ENCODE measurements around the gene SH3GL1.

The SH3GL1 gene

GRCh38 chr19:4396949-4397783 is 3.2 kb downstream of the SH3GL1 start:
- DNase-seq (ENCODE audit: low spot score) = no peak

- no peak for DNase-seq (ENCODE audit: low spot score)
Observed at GRCh38 chr19:4393947-4394590, 6.3 kb downstream of the SH3GL1 start.

- peak; percentile 64 for DNase-seq (ENCODE audit: low spot score)
Observed at GRCh38 chr19:4391701-4392483, 8.5 kb downstream of the SH3GL1 start.

- no peak for DNase-seq (ENCODE audit: low spot score)
Observed at GRCh38 chr19:4391306-4391693, 9.0 kb downstream of the SH3GL1 start.

GRCh38 chr19:4390567-4391305 is 9.6 kb downstream of the SH3GL1 start:
- no peak for DNase-seq (ENCODE audit: low spot score)

- peak; percentile 37 for DNase-seq (ENCODE audit: low spot score)
Observed at GRCh38 chr19:4390017-4390566, 10.3 kb downstream of the SH3GL1 start.

GRCh38 chr19:4389511-4390016 is 10.8 kb downstream of the SH3GL1 start:
- no peak for DNase-seq (ENCODE audit: low spot score)

GRCh38 chr19:4389064-4389375 is 11.3 kb downstream of the SH3GL1 start:
- DNase-seq (ENCODE audit: low spot score) = no peak

GRCh38 chr19:4388337-4389063 is 11.8 kb downstream of the SH3GL1 start:
- no peak for DNase-seq (ENCODE audit: low spot score)

GRCh38 chr19:4386041-4386782 is 14.1 kb downstream of the SH3GL1 start:
- peak; percentile 43 for DNase-seq (ENCODE audit: low spot score)

- DNase-seq (ENCODE audit: low spot score) = no peak
Observed at GRCh38 chr19:4385291-4386040, 14.9 kb downstream of the SH3GL1 start.

GRCh38 chr19:4380254-4380727 is 20.1 kb downstream of the SH3GL1 start:
- peak; percentile 22 for DNase-seq (ENCODE audit: low spot score)

GRCh38 chr19:4379383-4380253 is 20.7 kb downstream of the SH3GL1 start:
- peak; percentile 99 for DNase-seq (ENCODE audit: low spot score)

GRCh38 chr19:4378886-4379285 is 21.5 kb downstream of the SH3GL1 start:
- peak; percentile 67 for DNase-seq (ENCODE audit: low spot score)

GRCh38 chr19:4376991-4377781 is 23.2 kb downstream of the SH3GL1 start:
- DNase-seq (ENCODE audit: low spot score) = peak; percentile 85

GRCh38 chr19:4376671-4376990 is 23.7 kb downstream of the SH3GL1 start:
- DNase-seq (ENCODE audit: low spot score) = no peak

GRCh38 chr19:4376028-4376670 is 24.2 kb downstream of the SH3GL1 start:
- peak; percentile 67 for DNase-seq (ENCODE audit: low spot score)

Measured in kidney tubule cell (primary cell).